Breast epithelium (tissue), 3 donors: Measurements from ENCODE around the gene UCP2.

ENCODE experiments used
- CTCF ChIP-seq, 3 donors: fragments of 450-650 bp; IDR thresholded peaks; one replicate each; pipeline ENCODE4 v1.5.1; 2016 to 2017; ENCODE audit warnings: antibody characterized with exemption in 3 of 3, mild to moderate bottlenecking in 3 of 3, moderate library complexity in 3 of 3
- POLR2AphosphoS5 ChIP-seq, 3 donors: sonication (generic); formaldehyde crosslinking; IDR thresholded peaks; one replicate each; pipeline ENCODE4 v1.6.1; 2017; ENCODE audit warnings: antibody characterized with exemption in 3 of 3

DNA sequence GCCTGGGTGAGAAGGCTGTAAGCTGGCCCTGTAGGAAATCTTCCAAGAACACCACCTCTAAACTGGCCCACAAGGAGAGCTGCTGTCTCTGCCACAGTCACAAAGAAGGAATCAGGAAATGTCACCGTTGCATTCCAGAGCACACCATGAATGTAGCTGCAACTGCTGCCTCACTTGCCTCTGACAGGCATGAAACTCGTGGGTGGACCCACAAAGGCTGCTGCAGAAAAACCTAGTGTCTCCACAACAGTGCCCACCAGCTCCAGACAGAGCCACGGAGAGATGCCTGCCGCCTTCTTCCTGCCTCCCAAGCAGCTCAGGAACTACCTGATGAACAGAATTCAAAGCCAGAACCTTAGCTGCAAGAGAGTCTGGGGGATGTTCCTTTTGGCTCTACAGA lies 21.3 kb downstream of the UCP2 start:
- no peak for TF ChIP-seq CTCF (IDR thresholded peaks at IDR 0.05)
- no peak for TF ChIP-seq POLR2AphosphoS5 (IDR thresholded peaks at IDR 0.05)
